GM18861 (cell line): ENCODE data around the gene FH.

Experiments used
- ATAC-seq: cut with Tn5 transposase; IDR thresholded peaks from one replicate; pipeline ENCODE4 v1.9.1; 2021; ENCODE audit not compliant: unreplicated experiment

FH gene

GRCh38 chr1:241519308-241520079 lies at the start of gene FH:
Gene FH (minus strand): TSS chr1:241519755. CDS start chr1:241519722, 33 bp downstream.
- peak; percentile 96 for ATAC-seq

- no peak for ATAC-seq
These were observed 41.3 kb upstream of the FH start for GRCh38 chr1:241560849-241561187.

- no peak for ATAC-seq
These were observed 40.7 kb upstream of the FH start for GRCh38 chr1:241560146-241560848.

GRCh38 chr1:241557551-241558193 lies 38.1 kb upstream of the FH start:
- ATAC-seq: no peak

- no peak for ATAC-seq
These were observed 37.5 kb upstream of the FH start for GRCh38 chr1:241557031-241557430.

GRCh38 chr1:241555526-241555925 lies 36.0 kb upstream of the FH start:
- ATAC-seq: no peak

GRCh38 chr1:241553886-241554592 lies 34.5 kb upstream of the FH start:
- ATAC-seq: no peak

- ATAC-seq: peak; percentile 82
These were observed 32.4 kb upstream of the FH start for GRCh38 chr1:241551759-241552638.

GRCh38 chr1:241550318-241550717 lies 30.8 kb upstream of the FH start:
- no peak for ATAC-seq

GRCh38 chr1:241548008-241548407 lies 28.5 kb upstream of the FH start:
- no peak for ATAC-seq

GRCh38 chr1:241542199-241542907 lies 22.8 kb upstream of the FH start:
- ATAC-seq: no peak

GRCh38 chr1:241536969-241537368 lies 17.4 kb upstream of the FH start:
- no peak for ATAC-seq

- no peak for ATAC-seq
These were observed 16.7 kb upstream of the FH start for GRCh38 chr1:241536304-241536703.

GRCh38 chr1:241533326-241534115 lies 14.0 kb upstream of the FH start:
- peak; percentile 27 for ATAC-seq

- peak; percentile 58 for ATAC-seq
These were observed 13.3 kb upstream of the FH start for GRCh38 chr1:241532864-241533263.

- ATAC-seq: peak; percentile 31
These were observed 12.6 kb upstream of the FH start, which contains the start of gene KMO for GRCh38 chr1:241532162-241532531. Gene KMO (plus strand): TSS chr1:241532378. CDS start chr1:241532445, 67 bp downstream.

- ATAC-seq: peak; percentile 54
These were observed 11.9 kb upstream of the FH start for GRCh38 chr1:241531195-241532161.

GRCh38 chr1:241527146-241527545 lies 7.6 kb upstream of the FH start:
- no peak for ATAC-seq
